Muscle of leg (tissue), 11 donors: Measurements from ENCODE around the gene GIPC2. TPM values are rescaled to one million over a fixed set of nuclear protein-coding genes. Genes with fewer than 3 reads are reported as not detected.

Experiments
- DNase-seq: peaks from one replicate; pipeline ENCODE4 v3.0.0; 2013
- H3K27ac ChIP-seq: one replicate; pipeline ENCODE4 v1.5.1; 2013; ENCODE audit warnings: mild to moderate bottlenecking, low read length, control low read depth
- H3K27me3 ChIP-seq: one replicate; pipeline ENCODE4 v1.6.1; 2013; ENCODE audit warnings: low read length; ENCODE audit not compliant: control insufficient read depth, insufficient read depth
- H3K36me3 ChIP-seq: one replicate; pipeline ENCODE4 v1.6.1; 2013; ENCODE audit warnings: low read length; ENCODE audit not compliant: control insufficient read depth, insufficient read depth
- H3K4me1 ChIP-seq: one replicate; pipeline ENCODE4 v1.6.1; 2013; ENCODE audit warnings: low read length; ENCODE audit not compliant: control insufficient read depth, insufficient read depth
- H3K4me3 ChIP-seq: one replicate; pipeline ENCODE4 v1.5.1; 2013; ENCODE audit warnings: low read length, control low read depth
- H3K9me3 ChIP-seq: replicated peaks from 2 replicates; pipeline ENCODE4 v1.6.1; 2013; ENCODE audit warnings: low read depth, low read length; ENCODE audit not compliant: control insufficient read depth
- WGBS: methylation state at CpG from one replicate; pipeline ENCODE4 v1.1.5; 2013; ENCODE audit warnings: missing lambda C conversion rate; ENCODE audit not compliant: insufficient coverage; 5-methylcytosine and 5-hydroxymethylcytosine counted together
- polyA plus RNA-seq, 8 donors: library from polyadenylated mRNA; unstranded; fragments of 120-200 nt; gene quantifications; one replicate each; pipeline versions ENCODE4 v1.2.1 to v1.2.3, GENCODE V29; 2013; ENCODE audit warnings: inconsistent platforms in 1 of 8, low replicate concordance in 1 of 8; ENCODE audit not compliant: insufficient read length in 8 of 8, insufficient read depth in 1 of 8
- total RNA-seq: library from RNA; stranded (reverse); fragments of 120-200 nt; gene quantifications from one replicate; pipeline ENCODE4 v1.2.4, GENCODE V29; 2013

GIPC2 gene
- total and polyA plus RNA-seq, 9 donors = 0.84 to 8.7 (median 1.4) TPM

DNA sequence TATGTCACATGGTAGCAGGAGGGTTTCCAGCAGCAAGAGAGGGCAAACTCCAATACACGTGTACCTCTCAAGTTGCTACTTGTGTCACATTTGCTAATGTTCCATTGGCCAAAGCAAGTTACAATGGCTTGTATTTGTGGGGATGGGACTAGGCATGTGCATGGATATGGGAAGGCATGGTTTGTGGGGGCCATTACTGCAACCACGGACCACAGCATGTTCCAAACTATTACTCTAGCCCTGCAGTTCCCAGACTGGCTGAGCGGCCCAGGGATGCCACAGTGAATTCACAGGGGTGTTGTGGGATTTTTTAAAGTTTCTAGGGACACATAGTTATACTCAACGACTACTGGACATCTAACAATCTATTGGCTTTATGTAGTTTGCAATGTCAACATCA, 133.1 kb downstream of the GIPC2 start:
- H3K27ac ChIP-seq = no peak overlapping the region
- H3K4me3 ChIP-seq = no peak overlapping the region
- H3K27me3 ChIP-seq = no peaks in the 10 kb centered on the region
- no peaks in the 10 kb centered on the region for H3K36me3 ChIP-seq
- no peaks in the 10 kb centered on the region for H3K9me3 ChIP-seq
- WGBS = no CpG with 5 or more reads among the region's 4 CpGs
- no peak for DNase-seq
- peaks cover 5% of the 10 kb centered on the region for H3K4me1 ChIP-seq

DNA sequence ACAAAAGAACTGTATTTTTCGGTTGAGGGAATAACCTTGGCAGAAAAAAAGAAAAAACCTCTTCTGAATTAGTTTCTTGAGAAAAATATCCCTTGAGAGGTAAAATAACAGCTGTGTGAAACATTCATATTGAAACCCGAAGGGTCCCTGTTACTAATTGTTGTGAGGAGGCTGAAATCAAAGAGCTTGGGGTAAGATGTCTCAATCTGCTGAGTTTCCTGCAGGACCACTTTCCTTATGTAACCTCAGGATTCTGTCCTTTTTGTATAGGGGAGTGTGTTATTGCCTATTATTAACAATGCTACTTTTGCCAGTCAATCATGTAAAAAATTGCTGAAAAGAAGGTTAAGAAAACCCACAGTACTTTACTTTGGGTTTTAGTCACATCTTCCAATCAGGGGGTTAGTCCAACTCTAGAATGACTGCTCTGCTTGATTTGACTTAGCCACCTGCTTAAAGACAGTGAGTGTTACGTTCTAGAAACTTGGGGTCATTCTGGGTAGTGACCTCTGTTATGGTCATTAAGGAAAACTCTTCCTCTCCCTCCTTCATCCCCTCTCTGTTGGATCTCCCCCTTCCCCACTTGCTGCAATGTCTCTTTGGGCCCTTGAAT, 138.8 kb downstream of the GIPC2 start:
- no peaks in the 10 kb centered on the region for H3K4me1 ChIP-seq
- no CpG with 5 or more reads among the region's 3 CpGs for WGBS

More for the DNA sequence above, 138.8 kb downstream of the GIPC2 start:
- H3K9me3 ChIP-seq = no peaks in the 10 kb centered on the region
- no peaks in the 10 kb centered on the region for H3K36me3 ChIP-seq
- DNase-seq = no peak
- H3K27me3 ChIP-seq = no peaks in the 10 kb centered on the region
- no peak overlapping the region for H3K4me3 ChIP-seq
- H3K27ac ChIP-seq = no peak overlapping the region

Other genes with a start within 250 kb of the GIPC2 start
- gene NEXN, start 157.3 kb upstream of the GIPC2 start, total RNA-seq = 57.9 TPM
- gene NEXN, start 157.3 kb upstream of the GIPC2 start, polyA plus RNA-seq = 100 to 1,000 TPM; 118 to 291 (median 224) TPM
- gene FUBP1, start 66.9 kb upstream of the GIPC2 start, total RNA-seq = 129 TPM
- 100 to 1,000 TPM; 138 to 191 (median 157) TPM for gene FUBP1, start 66.9 kb upstream of the GIPC2 start, polyA plus RNA-seq
- gene DNAJB4, start 41.0 kb upstream of the GIPC2 start, total RNA-seq = 67.7 TPM
- gene DNAJB4, start 41.0 kb upstream of the GIPC2 start, polyA plus RNA-seq = 10 to 100 TPM; 54.8 to 89.5 (median 71.5) TPM